SK-N-SH treated with all-trans-retinoic acid at 6 μM for 48 hours (cell line): ENCODE results near the gene H2AZ1.
"Not testable (repeated sequence)": the region's sequence is repeated elsewhere in the genome, so short reads cannot be mapped to it uniquely, and the experiment has no call there.

Source experiments
- ATAC-seq: fragments of 200-7000 bp; cut with Tn5 transposase; 3 replicates; pipeline ENCODE4 v1.9.1; 2020; ENCODE audit warnings: mild to moderate bottlenecking, moderate library complexity
- BACH2 ChIP-seq: fragments of 250-450 bp; sonication (Bioruptor Pico); IDR thresholded peaks from 2 replicates; pipeline ENCODE4 v1.9.0; 2021; ENCODE audit warnings: mild to moderate bottlenecking, borderline replicate concordance
- CREB5 ChIP-seq: fragments of 250-450 bp; sonication (Bioruptor Pico); IDR thresholded peaks from 2 replicates; pipeline ENCODE4 v1.5.1; 2020; ENCODE audit warnings: low read depth, mild to moderate bottlenecking, moderate library complexity
- ESRRG ChIP-seq: fragments of 250-450 bp; sonication (Bioruptor Pico); IDR thresholded peaks from 2 replicates; pipeline ENCODE4 v1.6.1; 2021; ENCODE audit warnings: mild to moderate bottlenecking
- GLIS3 ChIP-seq: fragments of 250-450 bp; sonication (Bioruptor Pico); IDR thresholded peaks from 2 replicates; pipeline ENCODE4 v1.5.0; 2020; ENCODE audit warnings: mild to moderate bottlenecking, moderate library complexity
- ISL1 ChIP-seq: fragments of 250-450 bp; sonication (Bioruptor Pico); IDR thresholded peaks from 2 replicates; pipeline ENCODE4 v2.1.2; 2022; ENCODE audit warnings: mild to moderate bottlenecking, moderate library complexity
- OSR1 ChIP-seq: fragments of 250-450 bp; sonication (Bioruptor Pico); IDR thresholded peaks from 2 replicates; pipeline ENCODE4 v1.8.0; 2022; ENCODE audit warnings: moderate library complexity, mild to moderate bottlenecking, inconsistent platforms
- PATZ1 ChIP-seq: fragments of 250-450 bp; sonication (Bioruptor Pico); IDR thresholded peaks from 2 replicates; pipeline ENCODE4 v1.8.0; 2020; ENCODE audit warnings: mild to moderate bottlenecking, moderate library complexity, borderline replicate concordance
- POU6F1 ChIP-seq: fragments of 250-450 bp; sonication (Bioruptor Pico); IDR thresholded peaks from 2 replicates; pipeline ENCODE4 v1.8.0; 2021; ENCODE audit warnings: low read depth, mild to moderate bottlenecking, moderate library complexity, borderline replicate concordance
- PPARA ChIP-seq: fragments of 250-450 bp; sonication (Bioruptor Pico); IDR thresholded peaks from 2 replicates; pipeline ENCODE4 v1.5.0; 2020; ENCODE audit warnings: mild to moderate bottlenecking, borderline replicate concordance
- RARB ChIP-seq: fragments of 250-450 bp; sonication (Bioruptor Pico); IDR thresholded peaks from 2 replicates; pipeline ENCODE4 v1.8.0; 2021; ENCODE audit warnings: mild to moderate bottlenecking, moderate library complexity
- SNAI2 ChIP-seq: fragments of 250-450 bp; sonication (Bioruptor Pico); IDR thresholded peaks from 2 replicates; pipeline ENCODE4 v1.5.0; 2020; ENCODE audit warnings: mild to moderate bottlenecking, moderate library complexity
- TCF4 ChIP-seq: fragments of 250-450 bp; sonication (Bioruptor Pico); IDR thresholded peaks from 2 replicates; pipeline ENCODE4 v1.8.0; 2021; ENCODE audit warnings: mild to moderate bottlenecking, moderate library complexity, borderline replicate concordance
- TOX ChIP-seq: fragments of 250-450 bp; sonication (Bioruptor Pico); IDR thresholded peaks from 2 replicates; pipeline ENCODE4 v1.8.0; 2021; ENCODE audit warnings: mild to moderate bottlenecking, moderate library complexity, borderline replicate concordance
- TSHZ2 ChIP-seq: fragments of 250-450 bp; sonication (Bioruptor Pico); IDR thresholded peaks from 2 replicates; pipeline ENCODE4 v1.5.0; 2020; ENCODE audit warnings: mild to moderate bottlenecking, moderate library complexity
- ZFP3 ChIP-seq: fragments of 250-450 bp; sonication (Bioruptor Pico); IDR thresholded peaks from 2 replicates; pipeline ENCODE4 v1.5.0; 2020; ENCODE audit warnings: mild to moderate bottlenecking, moderate library complexity
- ZFP30 ChIP-seq: fragments of 450-650 bp; formaldehyde crosslinking; IDR thresholded peaks from 2 replicates; pipeline ENCODE4 v1.5.0; 2022; ENCODE audit warnings: mild to moderate bottlenecking, moderate library complexity
- ZNF565 ChIP-seq: fragments of 450-650 bp; formaldehyde crosslinking; conservative IDR thresholded peaks from 2 replicates; pipeline ENCODE4 v1.5.0; 2020; ENCODE audit warnings: low read depth, mild to moderate bottlenecking, moderate library complexity
- ZNF70 ChIP-seq: fragments of 450-650 bp; formaldehyde crosslinking; IDR thresholded peaks from 2 replicates; pipeline ENCODE4 v1.5.0; 2020; ENCODE audit warnings: mild to moderate bottlenecking, moderate library complexity
- ZNF8 ChIP-seq: fragments of 450-650 bp; formaldehyde crosslinking; IDR thresholded peaks from 2 replicates; pipeline ENCODE4 v1.5.0; 2020; ENCODE audit warnings: mild to moderate bottlenecking, moderate library complexity

The H2AZ1 gene

GRCh38 chr4:99960648-99961047, 10.6 kb upstream of the H2AZ1 start:
- TF ChIP-seq ZNF8 (CRISPR knock-in tag) (no peak), PPARA (CRISPR knock-in tag) (no peak), SNAI2 (CRISPR knock-in tag) (no peak), GLIS3 (no peak), ZNF565 (CRISPR knock-in tag) (no peak), TCF4 (CRISPR knock-in tag) (no peak)
- ATAC-seq: no peak; the same call in 2 of the 3 replicates

- ATAC-seq: not testable (repeated sequence)
Measured at GRCh38 chr4:99958207-99958606, 8.1 kb upstream of the H2AZ1 start.

- ATAC-seq: no peak
Measured at GRCh38 chr4:99950913-99951254, 809 bp upstream of the H2AZ1 start.

GRCh38 chr4:99949034-99949998, 759 bp downstream of the H2AZ1 start:
- TF ChIP-seq GLIS3 (no peak), ZFP3 (CRISPR knock-in tag) (no peak)
- TF ChIP-seq, all 23 proteins: peak for 0
- ATAC-seq: peak; percentile 48

More at GRCh38 chr4:99950913-99951254, 809 bp upstream of the H2AZ1 start:
- TF ChIP-seq PPARA (CRISPR knock-in tag): no peak
- TF ChIP-seq ZNF8 (CRISPR knock-in tag): no peak
- no peak for TF ChIP-seq ZFP30 (CRISPR knock-in tag)
- no peak for TF ChIP-seq ESRRG (CRISPR knock-in tag)
- TF ChIP-seq PATZ1 (CRISPR knock-in tag): no peak
- TF ChIP-seq ISL1 (CRISPR knock-in tag): no peak
- TF ChIP-seq TOX: no peak
- TF ChIP-seq BACH2: no peak
- no peak for TF ChIP-seq POU6F1 (CRISPR knock-in tag)
- TF ChIP-seq TSHZ2 (CRISPR knock-in tag): no peak
- TF ChIP-seq GLIS3: no peak
- TF ChIP-seq TCF4 (CRISPR knock-in tag): no peak
- TF ChIP-seq RARB: no peak
- no peak for TF ChIP-seq OSR1
- TF ChIP-seq ZFP3 (CRISPR knock-in tag): no peak
- TF ChIP-seq SNAI2 (CRISPR knock-in tag): no peak
- no peak for TF ChIP-seq ZNF70 (CRISPR knock-in tag)

- no peak for ATAC-seq
- no peak for TF ChIP-seq TOX
- TF ChIP-seq, all 23 proteins: peak for 0
Measured at GRCh38 chr4:99947608-99948007, 2.5 kb downstream of the H2AZ1 start.

GRCh38 chr4:99947190-99947578, 2.9 kb downstream of the H2AZ1 start:
- TF ChIP-seq ISL1 (CRISPR knock-in tag): no peak
- no peak for TF ChIP-seq CREB5 (CRISPR knock-in tag)
- no peak for TF ChIP-seq TSHZ2 (CRISPR knock-in tag)
- no peak for TF ChIP-seq POU6F1 (CRISPR knock-in tag)
- TF ChIP-seq, all 23 proteins: peak for 0
- ATAC-seq: no peak
